Ovary (tissue), 9 donors: Measurements from ENCODE around the gene SLC25A51. TPM values are rescaled to one million over a fixed set of nuclear protein-coding genes. Genes with fewer than 3 reads are reported as not detected.

Experiments used
- DNase-seq, 5 donors: peaks; one replicate each; pipeline ENCODE4 v3.0.0-alpha.2; 2019 to 2020
- H3K27ac ChIP-seq, 2 donors: fragments of 200-600 bp; one replicate each; pipeline versions ENCODE4 v1.5.1 to v1.8.0; 2019 to 2022
- H3K27me3 ChIP-seq: fragments of 200-600 bp; one replicate; pipeline ENCODE4 v1.8.0; 2022
- H3K36me3 ChIP-seq: fragments of 200-600 bp; sonication (generic); one replicate; pipeline ENCODE4 v1.5.1; 2019
- H3K4me1 ChIP-seq: one replicate; pipeline ENCODE4 v1.8.1; 2013; ENCODE audit warnings: mild to moderate bottlenecking, moderate library complexity; ENCODE audit not compliant: insufficient read depth
- H3K4me3 ChIP-seq: fragments of 200-600 bp; sonication (generic); one replicate; pipeline ENCODE4 v1.5.1; 2017
- H3K9me3 ChIP-seq, 2 donors: fragments of 200-600 bp in 1 of 2; sonication (generic) in 1 of 2; one replicate each; pipeline versions ENCODE4 v1.5.1 to v1.8.1; 2013 to 2019; ENCODE audit warnings: mild to moderate bottlenecking in 1 of 2, moderate library complexity in 1 of 2
- EP300 ChIP-seq: sonication (generic); formaldehyde crosslinking; IDR thresholded peaks from one replicate; pipeline ENCODE4 v1.6.1; 2017; ENCODE audit warnings: antibody characterized with exemption
- POLR2A ChIP-seq: fragments of 450-650 bp; IDR thresholded peaks from one replicate; pipeline ENCODE4 v1.6.1; 2017; ENCODE audit warnings: antibody characterized with exemption, mild to moderate bottlenecking, moderate library complexity
- WGBS, 3 donors: extraction: QIAGEN DNeasy Blood & Tissue Kit in 1 of 3; methylation state at CpG; one replicate each; pipeline versions ENCODE4 v1.1.5 to v1.1.7; 2013 to 2017; 5-methylcytosine and 5-hydroxymethylcytosine counted together
- intact Hi-C, 4 donors: fragments of 100-400 bp; cut with DNase I; formaldehyde crosslinking; loops; one replicate each; pipeline versions ENCODE4 v1.11.0 to v1.15.1; 2022 to 2023
- polyA plus RNA-seq, 2 donors: library from polyadenylated mRNA; stranded (reverse); fragments of 200-250 nt in 1 of 2; fragments of 350-450 nt in 1 of 2; fragmentation: Illumina TruSeq in 1 of 2; extraction: RNeasy Lipid Tissue Mini Kit (QIAGEN cat#74804) in 1 of 2; gene quantifications; one replicate each; pipeline ENCODE4 v1.2.3, GENCODE V29; 2013 to 2014
- total RNA-seq, 7 donors: library from RNA; depleted of rRNA in 2 of 7; stranded (reverse); fragments of >200 nt in 2 of 7; fragmentation: NEBNext Ultra II Directional in 3 of 7; extraction: Animal tissue kit (Norgen Biotek cat#: 25700) in 3 of 7; gene quantifications; one replicate each; pipeline versions ENCODE4 v1.1.0 to v1.2.4, GENCODE V29; 2016 to 2023
- TF ChIP-seq, protein P1 (sequence below), 3 donors: fragments of 450-650 bp in 2 of 3; fragments of 200-600 bp in 1 of 3; IDR thresholded peaks; one replicate each; pipeline versions ENCODE4 v1.5.1 to v1.8.0; 2016 to 2022; ENCODE audit warnings: antibody characterized with exemption in 3 of 3, mild to moderate bottlenecking in 1 of 3
- donor health status: DM: no; HTN: no; CAD: no; lungs with moderate emphysema.
- donor health status: DM: no; HTN: no; CAD: no.
- donor health status: Bipolar disorder and iron deficiency.
- donor health status: DM: yes; HTN: yes; CAD: no.
- donor health status: DM: no; HTN: no; CAD: no.
- donor health status: DM: yes; HTN: yes; CAD: no.

The SLC25A51 gene
- total and polyA plus RNA-seq, 9 donors, result 5.1 to 24.1 (median 20.6) TPM

DNA sequence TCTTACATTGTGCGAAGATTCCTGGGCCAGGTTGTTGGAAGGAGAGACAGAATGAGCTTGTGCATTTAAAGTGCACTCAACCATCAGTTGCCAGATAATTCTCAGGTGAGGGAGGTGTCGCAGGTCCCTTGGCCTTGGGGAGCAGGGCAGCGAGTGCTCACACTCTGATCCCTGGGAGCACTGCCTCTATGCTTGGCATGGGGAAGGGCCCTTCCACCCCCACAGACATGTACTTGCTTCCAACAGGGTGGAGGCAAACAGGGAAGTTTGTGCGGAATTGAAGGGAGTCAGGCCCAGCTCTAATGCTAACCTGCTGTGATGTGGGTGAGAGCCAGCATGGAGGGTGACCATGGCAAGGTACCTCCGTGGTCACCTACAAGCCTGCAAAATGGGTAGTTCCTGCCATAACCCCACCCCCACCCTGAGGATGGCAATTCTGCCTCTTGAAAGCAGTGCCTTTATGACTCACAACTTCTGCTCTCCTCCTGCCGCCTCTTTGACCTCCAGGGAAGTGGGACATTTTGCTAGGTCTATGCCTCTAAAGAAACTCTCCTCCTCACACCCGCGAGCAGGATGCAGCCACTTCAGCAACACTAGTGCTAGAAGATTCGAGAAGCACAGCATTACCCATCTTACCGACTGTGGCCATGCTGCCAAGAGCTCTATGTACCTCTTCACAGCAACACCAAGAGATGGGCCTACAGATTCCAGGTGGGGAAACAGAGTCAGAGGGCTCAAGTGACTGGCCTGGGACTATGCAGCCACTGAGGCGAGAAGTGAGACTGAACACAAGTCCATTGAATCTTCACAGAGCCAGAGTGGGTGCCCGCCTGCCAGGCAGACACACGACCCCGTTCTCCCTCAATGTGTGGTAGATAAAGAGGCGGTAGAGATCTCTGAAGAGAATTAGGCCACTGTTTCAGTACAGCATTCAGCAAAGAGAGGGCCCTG lies 22.1 kb upstream of the SLC25A51 start:
- Histone ChIP-seq H3K4me1 (no peaks in the 10 kb centered on the region), H3K36me3 (no peaks in the 10 kb centered on the region), H3K27me3 (no peaks in the 10 kb centered on the region), H3K9me3 (no peaks in the 10 kb centered on the region), H3K4me3 (no peak overlapping the region), H3K27ac (no peak overlapping the region)
- 88 to 92% (median 90%) methylated on average over 15 of the region's 15 CpGs for WGBS, 3 donors
- no peak for TF ChIP-seq EP300
- no peak for TF ChIP-seq POLR2A
- TF ChIP-seq, protein P1, sequence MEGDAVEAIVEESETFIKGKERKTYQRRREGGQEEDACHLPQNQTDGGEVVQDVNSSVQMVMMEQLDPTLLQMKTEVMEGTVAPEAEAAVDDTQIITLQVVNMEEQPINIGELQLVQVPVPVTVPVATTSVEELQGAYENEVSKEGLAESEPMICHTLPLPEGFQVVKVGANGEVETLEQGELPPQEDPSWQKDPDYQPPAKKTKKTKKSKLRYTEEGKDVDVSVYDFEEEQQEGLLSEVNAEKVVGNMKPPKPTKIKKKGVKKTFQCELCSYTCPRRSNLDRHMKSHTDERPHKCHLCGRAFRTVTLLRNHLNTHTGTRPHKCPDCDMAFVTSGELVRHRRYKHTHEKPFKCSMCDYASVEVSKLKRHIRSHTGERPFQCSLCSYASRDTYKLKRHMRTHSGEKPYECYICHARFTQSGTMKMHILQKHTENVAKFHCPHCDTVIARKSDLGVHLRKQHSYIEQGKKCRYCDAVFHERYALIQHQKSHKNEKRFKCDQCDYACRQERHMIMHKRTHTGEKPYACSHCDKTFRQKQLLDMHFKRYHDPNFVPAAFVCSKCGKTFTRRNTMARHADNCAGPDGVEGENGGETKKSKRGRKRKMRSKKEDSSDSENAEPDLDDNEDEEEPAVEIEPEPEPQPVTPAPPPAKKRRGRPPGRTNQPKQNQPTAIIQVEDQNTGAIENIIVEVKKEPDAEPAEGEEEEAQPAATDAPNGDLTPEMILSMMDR (IDR thresholded peaks at IDR 0.05), result no peak
- no peak for DNase-seq
- intact Hi-C loops, result no loop called here

DNA sequence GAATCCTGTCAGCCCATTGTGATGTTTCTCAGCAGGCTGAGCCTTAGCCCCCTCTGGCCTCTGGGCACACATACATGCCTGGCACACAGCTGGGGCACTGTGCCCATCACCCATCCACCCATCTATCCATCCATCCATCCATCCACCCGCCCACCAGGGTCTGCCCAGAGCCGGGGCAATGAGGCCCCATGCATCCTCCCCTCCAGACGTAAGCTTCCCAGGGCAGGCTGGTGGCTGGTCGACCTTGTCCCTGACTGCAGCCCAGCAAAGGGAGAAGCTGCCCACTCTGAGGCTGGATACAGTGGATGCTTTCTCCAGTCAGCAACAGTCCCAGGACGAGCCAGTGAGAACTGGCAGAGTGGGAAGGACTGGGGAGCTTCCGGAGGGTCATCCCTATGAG lies 21.1 kb upstream of the SLC25A51 start:
- H3K9me3 ChIP-seq, result no peaks in the 10 kb centered on the region
- DNase-seq, result no peak
- TF ChIP-seq, protein P1 (IDR thresholded peaks at IDR 0.05), result no peak
- no peak for TF ChIP-seq POLR2A
- no peak for TF ChIP-seq EP300
- intact Hi-C loops, result no loop called here
- H3K4me3 ChIP-seq, result no peak overlapping the region
- no peaks in the 10 kb centered on the region for H3K27me3 ChIP-seq
- no peak overlapping the region for H3K27ac ChIP-seq
- H3K4me1 ChIP-seq, result no peaks in the 10 kb centered on the region
- 78 to 92% (median 82%) methylated on average over 6 of the region's 6 CpGs for WGBS, 3 donors
- no peaks in the 10 kb centered on the region for H3K36me3 ChIP-seq

GRCh38 chr9:37924538-37924937 lies 20.6 kb upstream of the SLC25A51 start:
- TF ChIP-seq, protein P1 (IDR thresholded peaks at IDR 0.05), result no peak
- TF ChIP-seq EP300, result no peak
- TF ChIP-seq POLR2A, result no peak
- Histone ChIP-seq H3K36me3 (no peaks in the 10 kb centered on the region), H3K4me3 (no peak overlapping the region), H3K9me3 (no peaks in the 10 kb centered on the region), H3K27me3 (no peaks in the 10 kb centered on the region), H3K27ac (no peak overlapping the region), H3K4me1 (no peaks in the 10 kb centered on the region)
- peak in 1 of 5 donors; percentile 1 for DNase-seq
- intact Hi-C loops, result loop anchor here in 1 of 4 donors (5.0 kb wide), 1 partner anchor 163 kb away; no protein-coding TSS in a partner anchor

DNA sequence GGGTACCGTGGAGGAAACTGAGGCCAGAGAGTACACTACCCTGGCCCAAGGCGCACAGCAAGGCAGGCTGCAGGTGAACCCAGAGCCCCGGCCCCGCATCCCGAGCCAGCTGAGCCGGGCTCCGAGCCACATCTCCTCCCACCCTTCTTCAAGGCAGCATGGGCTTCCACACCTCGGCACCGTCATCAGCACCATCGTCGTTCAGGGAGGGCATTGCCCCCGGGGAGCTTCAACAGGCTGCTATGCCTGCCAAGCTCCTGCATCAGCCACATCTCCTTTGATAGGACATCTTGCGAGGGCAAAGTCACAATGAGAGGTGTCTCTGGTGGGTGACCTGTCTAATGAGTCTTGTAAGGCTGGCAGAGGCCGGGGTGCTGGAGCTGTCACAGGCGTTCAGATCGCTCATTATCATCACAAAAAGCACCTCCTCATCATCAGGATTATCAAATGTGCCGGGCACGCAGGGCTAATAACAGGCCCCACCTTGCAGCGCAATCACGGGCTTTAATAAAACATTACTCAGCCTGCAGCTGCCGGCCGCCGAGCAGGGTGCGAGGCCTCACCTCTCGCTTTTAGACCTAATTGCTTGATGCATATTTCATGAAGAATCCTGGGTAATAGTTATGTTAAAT lies 20.0 kb upstream of the SLC25A51 start:
- H3K9me3 ChIP-seq, result no peaks in the 10 kb centered on the region
- peak in 1 of 5 donors; percentile 21 for DNase-seq
- H3K4me1 ChIP-seq, result no peaks in the 10 kb centered on the region
- 92 to 94% (median 94%) methylated on average over 25 of the region's 25 CpGs for WGBS, 3 donors
- intact Hi-C loops, result loop anchor here in 1 of 4 donors (5.0 kb wide), 1 partner anchor 163 kb away; no protein-coding TSS in a partner anchor
- TF ChIP-seq, protein P1 (IDR thresholded peaks at IDR 0.05), result no peak
- no peak for TF ChIP-seq EP300
- no peak for TF ChIP-seq POLR2A
- H3K4me3 ChIP-seq, result no peak overlapping the region
- H3K27ac ChIP-seq, result no peak overlapping the region
- H3K36me3 ChIP-seq, result no peaks in the 10 kb centered on the region
- no peaks in the 10 kb centered on the region for H3K27me3 ChIP-seq
